Measurements from ENCODE around the gene CDKAL1.

The CDKAL1 gene

GRCh38 chr6:21277601-21278374 lies 743.5 kb downstream of the CDKAL1 start:
- DNase-seq, result no peak

- DNase-seq, result no peak
Measured at GRCh38 chr6:21278375-21278745, 744.1 kb downstream of the CDKAL1 start.

- no peak for DNase-seq
Measured at GRCh38 chr6:21279619-21280018, 745.4 kb downstream of the CDKAL1 start.

- no peak for DNase-seq
Measured at GRCh38 chr6:21281366-21281765, 747.1 kb downstream of the CDKAL1 start.
